IMR-90 (cell line): Measurements from ENCODE around the gene ZFHX3.

Experiments used
- CEBPB ChIP-seq: IDR thresholded peaks from 2 replicates; pipeline ENCODE4 v1.6.1; 2012; ENCODE audit warnings: low read depth, low read length, improper control_type of control experiment
- TF ChIP-seq, protein P1 (sequence below): conservative IDR thresholded peaks from 2 replicates; pipeline ENCODE4 v1.5.1; 2012; ENCODE audit warnings: mild to moderate bottlenecking, low read depth, low read length, improper control_type of control experiment

DNA sequence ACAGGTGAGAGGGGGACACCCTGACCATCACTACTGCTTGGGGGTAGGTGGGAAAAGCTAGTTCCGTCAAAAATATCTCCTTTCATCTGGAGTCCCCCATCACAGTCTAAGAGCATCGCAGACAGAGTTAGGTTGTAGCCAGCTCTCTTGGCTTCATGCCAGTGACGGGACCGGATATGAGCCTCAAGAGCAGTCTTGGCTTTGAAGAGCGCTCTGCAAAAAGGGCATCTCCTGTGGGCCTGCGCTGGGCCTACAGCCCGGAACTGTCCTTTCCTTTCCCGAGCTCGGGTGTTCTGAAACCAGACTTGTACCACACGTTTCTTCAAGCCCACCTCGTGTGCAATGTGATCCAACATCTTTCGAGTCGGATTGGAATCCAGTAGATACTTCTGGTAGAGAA, 253.6 kb downstream of the ZFHX3 start:
- TF ChIP-seq, protein P1, sequence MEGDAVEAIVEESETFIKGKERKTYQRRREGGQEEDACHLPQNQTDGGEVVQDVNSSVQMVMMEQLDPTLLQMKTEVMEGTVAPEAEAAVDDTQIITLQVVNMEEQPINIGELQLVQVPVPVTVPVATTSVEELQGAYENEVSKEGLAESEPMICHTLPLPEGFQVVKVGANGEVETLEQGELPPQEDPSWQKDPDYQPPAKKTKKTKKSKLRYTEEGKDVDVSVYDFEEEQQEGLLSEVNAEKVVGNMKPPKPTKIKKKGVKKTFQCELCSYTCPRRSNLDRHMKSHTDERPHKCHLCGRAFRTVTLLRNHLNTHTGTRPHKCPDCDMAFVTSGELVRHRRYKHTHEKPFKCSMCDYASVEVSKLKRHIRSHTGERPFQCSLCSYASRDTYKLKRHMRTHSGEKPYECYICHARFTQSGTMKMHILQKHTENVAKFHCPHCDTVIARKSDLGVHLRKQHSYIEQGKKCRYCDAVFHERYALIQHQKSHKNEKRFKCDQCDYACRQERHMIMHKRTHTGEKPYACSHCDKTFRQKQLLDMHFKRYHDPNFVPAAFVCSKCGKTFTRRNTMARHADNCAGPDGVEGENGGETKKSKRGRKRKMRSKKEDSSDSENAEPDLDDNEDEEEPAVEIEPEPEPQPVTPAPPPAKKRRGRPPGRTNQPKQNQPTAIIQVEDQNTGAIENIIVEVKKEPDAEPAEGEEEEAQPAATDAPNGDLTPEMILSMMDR = no peak
- TF ChIP-seq CEBPB = no peak
